ENCODE measurements around the gene DNTTIP2.
"Not testable (repeated sequence)": the region's sequence is repeated elsewhere in the genome, so short reads cannot be mapped to it uniquely, and the experiment has no call there.

DNTTIP2 gene

DNA sequence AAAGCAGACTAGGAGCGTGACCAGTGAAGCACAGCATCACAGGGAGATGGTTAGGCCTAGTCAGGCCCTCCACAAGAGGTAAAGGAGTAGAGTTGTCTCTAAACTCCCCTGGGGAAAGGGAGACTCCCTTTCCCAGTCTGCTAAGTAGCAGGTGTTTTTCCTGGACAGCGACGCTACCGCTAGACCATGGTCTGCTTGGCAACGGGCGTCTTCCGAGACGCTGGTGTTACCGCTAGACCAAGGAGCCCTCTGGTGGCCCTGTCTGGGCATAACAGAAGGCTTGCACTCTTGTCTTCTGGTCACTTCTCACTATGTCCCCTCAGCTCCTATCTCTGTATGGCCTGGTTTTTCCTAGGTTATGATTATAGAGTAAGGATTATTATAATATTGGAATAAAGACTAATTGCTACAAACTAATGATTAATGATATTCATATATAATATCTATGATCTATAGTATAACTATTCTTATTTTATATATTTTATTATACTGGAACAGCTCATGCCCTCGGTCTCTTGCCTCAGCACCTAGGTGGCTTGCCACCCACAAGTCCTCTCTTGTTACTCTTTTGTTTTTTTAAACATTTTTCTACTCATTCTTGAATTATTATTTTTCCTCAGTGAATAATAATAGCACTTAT lies 28.2 kb downstream of the DNTTIP2 start:
- TF ChIP-seq, protein P1, sequence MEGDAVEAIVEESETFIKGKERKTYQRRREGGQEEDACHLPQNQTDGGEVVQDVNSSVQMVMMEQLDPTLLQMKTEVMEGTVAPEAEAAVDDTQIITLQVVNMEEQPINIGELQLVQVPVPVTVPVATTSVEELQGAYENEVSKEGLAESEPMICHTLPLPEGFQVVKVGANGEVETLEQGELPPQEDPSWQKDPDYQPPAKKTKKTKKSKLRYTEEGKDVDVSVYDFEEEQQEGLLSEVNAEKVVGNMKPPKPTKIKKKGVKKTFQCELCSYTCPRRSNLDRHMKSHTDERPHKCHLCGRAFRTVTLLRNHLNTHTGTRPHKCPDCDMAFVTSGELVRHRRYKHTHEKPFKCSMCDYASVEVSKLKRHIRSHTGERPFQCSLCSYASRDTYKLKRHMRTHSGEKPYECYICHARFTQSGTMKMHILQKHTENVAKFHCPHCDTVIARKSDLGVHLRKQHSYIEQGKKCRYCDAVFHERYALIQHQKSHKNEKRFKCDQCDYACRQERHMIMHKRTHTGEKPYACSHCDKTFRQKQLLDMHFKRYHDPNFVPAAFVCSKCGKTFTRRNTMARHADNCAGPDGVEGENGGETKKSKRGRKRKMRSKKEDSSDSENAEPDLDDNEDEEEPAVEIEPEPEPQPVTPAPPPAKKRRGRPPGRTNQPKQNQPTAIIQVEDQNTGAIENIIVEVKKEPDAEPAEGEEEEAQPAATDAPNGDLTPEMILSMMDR (IDR thresholded peaks at IDR 0.05; ENCODE audit: control extremely low read depth, extremely low read depth, low read depth, missing control alignments): peak; percentile 55
- CTCF ChIA-PET: interaction anchor here (0.9 to 4.5 kb wide), 11 partner anchors 9 to 416 kb away, joined by 3 to 37 read pairs (median 5); no protein-coding TSS in a partner anchor
- POLR2A ChIA-PET; DNase-seq (ENCODE audit: extremely low spot score): not testable (repeated sequence)

DNA sequence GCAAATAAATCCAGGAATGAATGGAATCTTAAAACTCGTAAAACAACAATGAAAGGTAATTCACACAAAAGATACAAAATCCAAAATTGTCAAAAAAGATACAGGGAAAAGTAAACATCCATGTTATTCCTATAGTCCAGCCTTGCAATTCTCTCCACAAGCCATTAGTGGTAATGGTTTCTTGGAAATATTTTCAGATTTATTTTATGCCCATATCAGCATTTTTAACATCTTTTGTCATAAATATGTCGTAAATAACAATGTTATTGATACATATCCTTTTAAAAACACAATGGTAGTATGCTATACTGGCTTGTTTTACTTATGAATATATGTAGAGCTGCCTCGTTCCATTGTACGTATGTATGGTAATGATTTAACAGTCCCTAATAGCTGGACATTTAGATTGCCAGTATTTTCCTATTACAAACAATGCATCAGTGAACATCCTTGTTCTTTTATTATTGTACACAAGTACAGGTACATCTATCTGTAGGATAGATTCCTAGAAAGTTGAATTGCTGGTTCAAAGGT lies 30.6 kb downstream of the DNTTIP2 start:
- ChIA-PET CTCF (interaction anchor here (1.0 to 4.5 kb wide), 4 partner anchors 14 to 219 kb away, joined by 3 to 37 read pairs (median 6); no protein-coding TSS in a partner anchor), POLR2A (no interaction called here)
- TF ChIP-seq, protein P1 (IDR thresholded peaks at IDR 0.05; ENCODE audit: control extremely low read depth, extremely low read depth, low read depth, missing control alignments): no peak
- DNase-seq (ENCODE audit: extremely low spot score): no peak

DNA sequence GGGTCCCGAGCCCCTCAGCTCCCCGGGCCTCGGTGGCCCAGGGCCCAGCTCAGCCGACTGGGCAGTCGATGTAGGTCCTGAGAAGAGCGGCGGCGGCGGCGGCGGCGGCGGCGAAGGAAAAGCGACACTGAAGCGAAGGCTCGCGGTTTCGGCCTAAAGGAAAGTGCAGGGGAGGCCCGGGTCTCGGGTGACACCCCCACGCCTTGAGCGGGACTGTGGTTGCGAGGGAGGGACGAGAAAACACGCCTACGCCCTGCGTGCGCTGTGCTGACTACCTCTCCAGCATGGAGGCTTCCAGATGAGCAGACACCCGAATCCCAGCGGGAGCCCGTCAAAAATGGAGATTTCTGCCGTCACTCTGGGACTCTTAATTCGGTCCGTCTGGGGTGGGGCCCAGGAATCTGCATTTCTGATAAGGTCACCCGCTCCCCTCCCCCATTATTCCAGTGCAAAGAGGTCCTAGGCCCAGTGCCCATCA lies 31.2 kb downstream of the DNTTIP2 start:
- POLR2A ChIA-PET: no interaction called here
- CTCF ChIA-PET: interaction anchor here (1.6 to 4.5 kb wide), 2 partner anchors 24 to 219 kb away, joined by 3 to 37 read pairs; no protein-coding TSS in a partner anchor
- TF ChIP-seq, protein P1 (IDR thresholded peaks at IDR 0.05; ENCODE audit: control extremely low read depth, extremely low read depth, low read depth, missing control alignments): no peak
- DNase-seq (ENCODE audit: extremely low spot score): peak; percentile 42

DNA sequence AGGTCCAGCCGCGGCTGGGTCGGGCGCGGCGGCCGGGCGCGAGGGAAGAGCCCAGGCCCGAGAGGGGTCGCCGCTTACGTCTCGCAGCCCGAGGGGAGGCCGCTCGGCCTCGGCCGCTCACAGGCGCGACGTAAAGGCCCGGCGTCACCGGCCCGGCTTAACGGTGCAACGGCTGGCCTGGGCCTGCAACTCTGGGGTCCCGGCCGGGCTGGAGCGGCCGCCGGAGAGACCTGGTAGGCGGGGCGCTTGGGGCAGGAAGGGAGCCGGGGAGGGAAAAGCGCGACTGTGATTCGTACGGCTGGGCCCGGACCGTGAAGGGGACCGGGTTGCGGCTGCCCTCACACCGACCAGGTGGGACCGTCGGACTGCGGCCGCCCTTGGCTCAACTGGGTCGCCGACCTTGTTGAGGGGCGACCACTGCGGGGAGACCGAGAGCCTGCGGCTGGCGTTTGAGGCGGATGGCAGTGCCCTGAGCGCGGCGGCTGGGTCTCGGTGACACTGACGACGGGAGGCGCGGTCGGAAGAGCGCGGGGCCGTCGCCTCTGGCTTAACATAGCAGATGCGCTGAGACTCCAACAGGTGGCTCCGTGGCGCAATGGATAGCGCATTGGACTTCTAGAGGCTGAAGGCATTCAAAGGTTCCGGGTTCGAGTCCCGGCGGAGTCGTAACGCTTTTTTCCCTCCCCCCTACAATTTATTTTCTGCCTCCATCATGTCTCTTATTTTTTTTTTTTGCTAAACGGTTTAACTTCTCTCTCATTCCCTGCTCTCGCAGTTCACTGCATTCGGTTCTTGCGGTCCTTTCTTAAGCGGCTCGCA lies 31.8 kb downstream of the DNTTIP2 start:
- ChIA-PET CTCF (interaction anchor here (1.0 to 4.5 kb wide), 6 partner anchors 23 to 239 kb away, joined by 3 to 37 read pairs (median 5); no protein-coding TSS in a partner anchor), POLR2A (interaction anchor here (1.4 kb wide), 1 partner anchor 228 kb away, joined by 3 read pairs; no protein-coding TSS in a partner anchor)
- TF ChIP-seq, protein P1 (IDR thresholded peaks at IDR 0.05; ENCODE audit: control extremely low read depth, extremely low read depth, low read depth, missing control alignments): no peak
- DNase-seq (ENCODE audit: extremely low spot score): peak; percentile 85

DNA sequence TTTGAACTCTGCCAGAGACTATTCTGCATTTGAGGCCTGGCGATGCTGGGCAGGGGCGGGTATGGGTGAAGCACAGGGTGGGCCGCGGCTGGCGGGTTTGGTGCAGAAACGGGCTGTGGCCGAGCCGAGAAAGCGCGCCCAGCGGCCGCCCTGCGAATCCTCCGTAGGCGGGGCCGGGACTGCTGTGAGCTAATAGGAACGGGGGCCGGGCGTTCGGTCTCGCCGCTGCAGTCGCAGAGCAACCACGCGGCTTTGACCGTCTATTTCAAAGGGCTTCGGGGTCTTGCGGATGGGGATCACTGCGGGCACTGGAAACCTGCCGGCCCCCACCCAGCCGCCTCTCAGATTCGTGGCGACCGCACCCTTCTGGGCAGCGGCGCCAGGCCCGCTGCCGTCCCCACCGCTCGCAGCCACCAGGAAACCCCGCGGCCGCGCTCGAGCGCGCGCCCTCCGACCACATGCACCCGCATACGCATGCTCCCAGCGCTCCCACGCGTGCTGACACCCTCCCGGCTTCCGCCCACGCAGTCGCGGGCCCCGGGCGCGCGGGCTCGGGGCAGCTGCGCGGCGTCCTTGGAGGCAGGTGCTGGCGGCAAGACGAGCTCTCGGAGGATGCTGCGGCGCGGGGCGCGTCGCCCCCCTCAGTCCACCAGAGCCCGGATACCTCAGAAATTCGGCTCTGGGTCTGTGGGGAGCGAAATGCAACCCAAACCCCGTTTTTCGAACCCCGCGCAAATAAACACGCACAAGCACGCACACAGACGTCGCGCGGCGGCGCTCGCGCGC lies 32.6 kb downstream of the DNTTIP2 start:
- TF ChIP-seq, protein P1 (IDR thresholded peaks at IDR 0.05; ENCODE audit: control extremely low read depth, extremely low read depth, low read depth, missing control alignments): peak; percentile 28
- POLR2A ChIA-PET: interaction anchor here (0.6 to 1.4 kb wide), 3 partner anchors 26 to 665 kb away, joined by 3 read pairs; no protein-coding TSS in a partner anchor
- CTCF ChIA-PET: interaction anchor here (1.0 to 1.8 kb wide), 13 partner anchors 9 to 238 kb away, joined by 3 to 15 read pairs (median 4); partner anchors contain the start of gene GCLM
- DNase-seq (ENCODE audit: extremely low spot score): peak; percentile 87

All from GM10248 (cell line).